Left kidney (tissue), 2 donors: Measurements from ENCODE around the gene TIMM21. TPM values are rescaled to one million over a fixed set of nuclear protein-coding genes. Genes with fewer than 3 reads are reported as not detected.

ENCODE experiments used
- DNase-seq: peaks from one replicate; pipeline ENCODE4 v3.0.0-alpha.2; 2013
- polyA plus RNA-seq: library from polyadenylated mRNA; unstranded; fragments of 120-200 nt; gene quantifications from one replicate; pipeline ENCODE4 v1.2.1, GENCODE V29; 2013; ENCODE audit not compliant: insufficient read length

TIMM21 gene
- polyA plus RNA-seq, 1 donor = 73.7 TPM

- DNase-seq = no peak
These were observed 37.5 kb downstream of the TIMM21 start for GRCh38 chr18:74185860-74186259.

- DNase-seq = no peak
These were observed 38.3 kb downstream of the TIMM21 start for GRCh38 chr18:74186661-74187060.

GRCh38 chr18:74190086-74190485, 41.8 kb downstream of the TIMM21 start:
- no peak for DNase-seq

GRCh38 chr18:74191577-74191976, 43.3 kb downstream of the TIMM21 start:
- DNase-seq = no peak

- no peak for DNase-seq
These were observed 46.4 kb downstream of the TIMM21 start for GRCh38 chr18:74194691-74195090.

GRCh38 chr18:74196220-74197119, 48.1 kb downstream of the TIMM21 start:
- DNase-seq = peak; percentile 74

GRCh38 chr18:74197705-74198341, 49.5 kb downstream of the TIMM21 start:
- DNase-seq = no peak

GRCh38 chr18:74198453-74198852, 50.1 kb downstream of the TIMM21 start:
- no peak for DNase-seq

GRCh38 chr18:74200780-74201179, 52.5 kb downstream of the TIMM21 start:
- DNase-seq = no peak

- DNase-seq = no peak
These were observed 55.5 kb downstream of the TIMM21 start for GRCh38 chr18:74203811-74204210.

GRCh38 chr18:74204526-74205152, 56.3 kb downstream of the TIMM21 start:
- DNase-seq = no peak

Other genes with a start within 250 kb of the TIMM21 start
- 6.5 TPM for gene FBXO15, start 689 bp upstream of the TIMM21 start, polyA plus RNA-seq
- 258 TPM for gene CYB5A, start 143.4 kb downstream of the TIMM21 start, polyA plus RNA-seq
- 0.55 TPM for gene C18orf63, start 167.3 kb downstream of the TIMM21 start, polyA plus RNA-seq